ENCODE measurements around the gene SMS.
"Not testable (repeated sequence)": the region's sequence is repeated elsewhere in the genome, so short reads cannot be mapped to it uniquely, and the experiment has no call there.

Gene SMS

GRCh38 chrX:21952624-21953023, 12.1 kb downstream of the SMS start:
- no peak for DNase-seq (ENCODE audit: low spot score)

GRCh38 chrX:21953195-21953830, 12.8 kb downstream of the SMS start:
- DNase-seq (ENCODE audit: low spot score), result not testable (repeated sequence)

DNA sequence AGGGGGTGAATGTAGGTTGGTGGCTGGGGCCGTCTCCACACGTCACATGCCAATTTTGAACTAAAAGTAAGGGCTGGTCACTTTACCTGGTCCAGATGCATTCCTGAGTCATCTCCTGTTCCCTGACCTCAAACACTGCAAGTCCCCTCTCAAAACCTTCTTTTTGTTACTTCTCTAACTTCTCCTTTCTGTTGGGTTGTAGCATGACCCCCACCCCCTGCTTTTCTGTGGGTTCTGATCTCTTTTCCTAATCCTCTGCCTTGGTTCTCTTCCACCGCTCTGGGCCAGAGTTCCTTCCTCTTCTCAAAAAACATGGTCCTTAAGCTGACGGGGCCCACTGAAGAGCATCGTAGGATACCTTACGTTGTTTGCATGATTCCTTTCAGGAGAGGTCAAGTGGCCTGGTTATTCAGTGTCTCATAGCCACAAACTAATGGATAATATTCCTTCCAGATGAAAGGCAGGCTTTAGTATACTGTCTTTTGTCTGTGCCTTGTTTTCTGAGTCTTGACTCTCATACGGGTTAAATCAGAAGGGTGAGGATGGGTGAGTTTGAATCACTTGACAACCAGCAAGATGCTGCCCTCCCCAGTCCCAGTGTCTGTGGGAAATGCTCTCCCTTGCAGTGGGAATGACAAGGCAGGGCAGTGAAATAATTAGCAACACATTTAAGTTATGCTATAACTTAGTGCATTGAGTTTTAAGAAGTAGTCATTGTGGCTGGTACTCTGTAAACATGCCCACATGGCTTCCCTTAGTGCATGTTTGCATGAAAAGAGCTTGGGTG, 15.1 kb downstream of the SMS start:
- no peak for DNase-seq (ENCODE audit: low spot score)

DNA sequence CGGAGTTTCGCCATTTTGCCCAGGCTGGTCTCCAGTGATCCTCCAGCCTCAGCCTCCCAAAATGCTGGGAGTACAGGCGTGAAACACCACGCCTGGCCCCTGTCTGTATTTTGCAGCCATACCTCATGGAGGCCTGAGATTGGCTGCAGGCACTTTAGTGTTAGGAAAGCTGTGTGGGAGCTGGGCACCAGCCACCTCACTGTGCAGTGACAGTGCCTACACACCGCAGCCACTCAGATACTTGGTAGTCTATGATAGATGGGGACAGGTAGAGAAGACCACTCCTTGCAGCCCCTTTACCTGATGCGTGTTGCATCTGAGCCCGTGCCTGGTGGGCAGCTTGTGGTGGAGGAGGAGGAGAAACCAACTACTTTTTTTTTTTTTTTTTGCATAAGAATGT, 16.3 kb downstream of the SMS start:
- no peak for DNase-seq (ENCODE audit: low spot score)

DNA sequence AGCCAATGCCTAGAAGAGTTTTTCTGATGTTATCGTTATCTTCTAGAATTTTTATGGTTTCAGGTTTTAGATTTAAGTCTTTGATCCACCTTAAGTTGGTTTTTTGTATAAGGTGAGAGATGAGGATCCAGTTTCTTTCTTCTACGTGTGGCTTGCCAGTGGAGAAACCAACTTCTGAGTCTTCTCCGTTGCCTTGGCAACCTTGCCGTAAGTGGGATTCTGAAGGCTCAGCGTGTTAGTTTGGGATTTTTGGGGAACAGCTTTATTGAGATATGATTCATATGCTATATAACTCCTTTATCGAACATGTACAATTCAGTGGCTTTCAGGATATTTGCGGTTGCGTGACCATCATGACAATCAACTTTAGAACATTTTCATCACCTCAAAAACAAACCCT, 17.7 kb downstream of the SMS start:
- no peak for DNase-seq (ENCODE audit: low spot score)

GRCh38 chrX:21958916-21959315, 18.4 kb downstream of the SMS start:
- no peak for DNase-seq (ENCODE audit: low spot score)

GRCh38 chrX:21959362-21960051, 19.0 kb downstream of the SMS start:
- DNase-seq (ENCODE audit: low spot score), result no peak

DNA sequence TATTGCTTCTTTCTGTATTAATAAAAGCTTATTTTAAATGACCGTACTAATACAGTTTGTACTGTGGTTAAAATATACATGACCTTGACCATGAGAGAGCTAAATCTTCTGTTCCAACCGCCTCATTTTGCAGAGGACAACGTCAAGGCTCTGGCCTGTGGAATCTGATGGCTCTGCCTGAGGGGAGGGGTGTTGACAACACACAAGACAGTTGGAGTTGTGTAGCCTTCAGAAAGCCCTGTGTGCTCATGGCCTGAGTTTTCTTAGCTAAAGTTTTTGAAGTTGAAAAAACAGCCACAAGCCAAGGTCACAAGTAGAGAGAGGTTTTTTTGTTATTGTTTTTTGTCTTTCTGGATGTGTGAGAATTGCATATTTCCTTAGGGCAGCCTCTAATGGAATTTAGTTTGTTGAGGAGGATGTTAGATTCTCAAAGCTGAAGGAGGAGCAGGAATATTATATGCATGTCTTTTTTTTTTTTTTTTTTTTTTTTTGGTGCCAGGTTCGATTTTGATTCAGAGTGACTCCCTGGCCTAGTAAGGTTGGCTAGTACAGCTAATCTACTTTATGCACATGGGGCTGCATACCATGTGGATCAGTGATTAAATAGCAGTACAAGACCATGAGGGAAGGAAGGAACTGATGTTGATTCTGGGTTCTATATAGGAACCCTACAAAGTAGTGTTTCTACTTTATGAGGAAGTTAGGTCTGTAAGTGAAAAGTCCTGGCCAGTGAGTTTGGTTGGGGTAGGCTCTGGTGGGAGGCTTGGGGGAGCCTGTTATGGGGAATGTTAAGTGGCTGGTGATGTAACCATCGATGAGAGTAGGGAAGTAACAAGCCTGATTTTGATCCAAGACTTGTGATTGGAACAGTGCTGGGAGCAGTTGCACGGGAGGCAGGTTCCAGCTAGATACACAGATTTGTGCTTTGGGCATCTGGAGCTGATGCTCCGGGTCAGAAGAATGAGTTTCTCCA, 20.3 kb downstream of the SMS start:
- DNase-seq (ENCODE audit: low spot score), result no peak

DNA sequence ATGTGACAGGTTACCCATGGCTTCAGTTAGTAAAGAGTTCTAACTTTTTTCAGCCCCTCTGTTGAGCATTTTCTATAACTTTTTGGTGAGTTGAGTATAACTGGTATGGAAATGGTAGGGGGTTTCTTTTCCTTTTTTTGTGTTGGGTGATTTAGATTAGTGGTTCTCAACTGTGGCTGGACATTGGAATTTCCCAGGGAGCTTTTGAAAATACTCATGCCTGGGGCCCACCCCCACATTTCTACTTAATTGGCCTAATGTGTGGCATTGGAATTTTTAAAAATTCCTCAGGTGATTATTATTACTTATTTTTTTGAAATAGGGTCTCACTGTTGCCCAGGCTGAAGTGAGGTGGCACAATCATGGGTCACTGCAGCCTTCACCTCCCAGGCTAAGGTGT, 21.9 kb downstream of the SMS start:
- no peak for DNase-seq (ENCODE audit: low spot score)

DNA sequence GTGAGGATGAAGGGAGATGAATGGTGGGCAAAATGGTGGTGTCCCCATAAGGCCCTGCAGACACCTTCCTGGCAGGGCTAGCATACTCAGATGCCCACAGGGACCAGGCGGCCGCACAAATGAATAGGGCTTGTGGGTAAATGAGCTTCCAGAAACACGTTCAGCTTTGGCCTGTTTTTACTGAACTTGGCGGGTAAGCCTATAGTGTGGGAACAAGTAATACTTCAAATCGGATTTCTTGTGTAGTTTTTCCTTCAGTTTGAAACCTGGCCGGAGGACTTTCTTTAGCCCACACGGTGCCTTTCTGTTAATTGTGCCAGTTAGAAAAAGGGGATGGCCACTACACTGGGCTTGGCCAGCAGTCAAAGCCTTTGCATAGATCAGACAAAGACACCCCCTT, 22.8 kb downstream of the SMS start:
- DNase-seq (ENCODE audit: low spot score), result no peak

- no peak for DNase-seq (ENCODE audit: low spot score)
These were observed 23.4 kb downstream of the SMS start for GRCh38 chrX:21963731-21964405.

DNA sequence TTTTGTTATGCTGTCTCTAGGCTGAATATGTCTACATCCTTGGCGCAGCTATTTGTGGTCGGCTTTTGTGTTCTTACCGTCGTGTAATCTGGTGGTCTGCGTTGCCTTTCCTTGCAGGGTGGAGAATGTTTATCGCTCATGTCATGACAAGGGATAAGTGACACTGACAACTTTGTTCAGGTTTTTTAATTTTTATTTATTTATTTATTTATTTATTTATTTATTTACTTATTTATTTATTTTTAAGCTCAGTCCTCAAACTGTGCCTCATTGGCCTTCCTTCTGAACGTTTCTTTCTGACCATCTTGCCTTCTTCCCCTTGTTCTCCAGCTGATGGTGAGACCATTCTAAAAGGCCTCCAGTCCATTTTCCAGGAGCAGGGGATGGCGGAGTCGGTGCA, 26.4 kb downstream of the SMS start:
- no peak for DNase-seq (ENCODE audit: low spot score)

GRCh38 chrX:21968333-21968732, 27.8 kb downstream of the SMS start:
- DNase-seq (ENCODE audit: low spot score), result no peak

DNA sequence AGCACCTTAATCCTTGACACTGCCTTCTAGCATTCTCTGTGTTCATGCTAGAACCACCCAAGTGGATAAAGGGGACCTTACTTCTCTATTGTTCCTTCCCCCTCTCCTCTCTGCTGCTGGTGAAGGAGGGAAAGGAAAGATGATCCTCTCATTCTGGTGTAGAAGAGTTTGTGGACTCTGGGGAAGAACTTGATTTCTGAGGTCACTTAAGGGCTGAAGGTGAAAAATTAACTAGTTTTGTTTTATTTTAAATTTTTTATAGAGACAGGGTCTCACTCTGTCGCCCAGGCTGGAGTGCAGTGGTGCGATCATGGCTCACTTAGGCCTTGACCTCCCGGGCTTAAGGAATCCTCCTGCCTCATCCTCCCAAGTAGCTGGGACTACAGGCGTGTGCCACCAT, 29.8 kb downstream of the SMS start:
- no peak for DNase-seq (ENCODE audit: low spot score)

GRCh38 chrX:21972046-21972445, 31.5 kb downstream of the SMS start:
- no peak for DNase-seq (ENCODE audit: low spot score)

- DNase-seq (ENCODE audit: low spot score), result no peak
These were observed 32.2 kb downstream of the SMS start for GRCh38 chrX:21972721-21973120.

- DNase-seq (ENCODE audit: low spot score), result no peak
These were observed 33.0 kb downstream of the SMS start for GRCh38 chrX:21973321-21974010.

- no peak for DNase-seq (ENCODE audit: low spot score)
These were observed 33.5 kb downstream of the SMS start for GRCh38 chrX:21974011-21974385.

DNA sequence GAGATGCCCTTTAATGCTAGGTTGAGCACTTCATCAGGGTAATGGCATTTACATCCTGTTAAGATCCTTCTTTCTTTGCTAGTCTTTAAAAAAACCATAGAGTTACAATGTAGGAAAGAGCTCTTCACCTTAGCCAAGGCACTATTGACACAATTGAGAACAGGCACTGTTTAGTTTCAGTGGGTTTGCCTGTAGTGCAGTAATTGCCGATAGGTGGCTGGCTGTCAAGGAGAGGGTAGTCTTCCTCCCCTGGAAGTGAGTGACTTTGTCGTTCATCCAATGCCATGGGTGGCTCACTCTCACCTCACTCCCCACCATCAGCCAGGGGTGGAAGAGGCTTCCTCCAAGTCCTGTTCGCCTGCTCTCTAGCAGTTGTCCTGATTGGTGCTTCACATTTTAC, 34.7 kb downstream of the SMS start:
- DNase-seq (ENCODE audit: low spot score), result no peak

DNA sequence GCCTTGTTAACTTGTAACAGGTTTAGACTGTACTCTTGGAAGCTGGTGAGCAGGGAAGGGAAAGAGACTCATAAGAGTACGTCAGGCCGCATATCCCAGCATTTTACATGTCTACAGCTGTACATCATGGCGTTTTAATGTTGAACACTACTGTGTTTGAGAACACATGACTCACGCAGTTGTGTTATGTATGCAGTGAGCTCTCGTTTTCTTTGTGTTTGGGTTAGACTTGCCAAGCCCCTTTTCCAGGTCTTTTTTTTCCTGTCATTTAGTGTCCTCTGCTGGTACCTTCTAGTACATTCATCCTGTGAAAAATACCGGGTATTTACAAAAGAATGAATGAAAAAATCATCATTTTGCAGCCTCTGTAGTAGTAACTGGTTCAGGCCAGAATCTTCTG, 35.3 kb downstream of the SMS start:
- DNase-seq (ENCODE audit: low spot score), result no peak

DNA sequence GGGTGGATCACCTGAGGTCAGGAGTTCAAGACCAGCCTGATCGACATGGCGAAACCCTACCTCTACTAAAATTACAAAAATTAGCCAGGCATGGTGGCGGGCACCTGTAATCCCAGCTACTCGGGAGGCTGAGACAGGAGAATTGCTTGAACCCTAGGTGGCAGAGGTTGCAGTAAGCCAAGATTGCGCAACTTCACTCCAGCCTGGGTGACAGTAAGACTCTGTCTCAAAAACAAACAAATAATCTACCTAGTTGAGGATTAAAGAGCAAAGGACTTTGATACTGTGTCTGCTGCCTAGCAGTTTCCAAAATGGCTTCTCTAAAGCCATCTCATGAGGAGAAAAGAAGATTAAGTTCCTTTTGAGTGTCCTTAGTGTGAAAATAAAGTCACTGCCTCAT, 37.8 kb downstream of the SMS start:
- DNase-seq (ENCODE audit: low spot score), result no peak

Measured in SW480 (cell line).